Activated naive CD4-positive, alpha-beta T cell treated with anti-CD3 and anti-CD28 coated beads, Interleukin-2, amount 50 U/mL, for 24 hours (primary cell): ENCODE results near the gene LAMB4.

Source experiments
- H3K27ac Mint-ChIP-seq: one replicate; pipeline ENCODE4 v1.8.0; 2021; ENCODE audit warnings: mild to moderate bottlenecking, mixed read lengths
- H3K27me3 Mint-ChIP-seq: one replicate; pipeline ENCODE4 v1.8.0; 2021; ENCODE audit warnings: mixed read lengths
- H3K36me3 Mint-ChIP-seq: one replicate; pipeline ENCODE4 v1.8.0; 2021; ENCODE audit warnings: mixed read lengths
- H3K4me1 Mint-ChIP-seq: one replicate; pipeline ENCODE4 v1.8.0; 2021; ENCODE audit warnings: mixed read lengths
- H3K4me3 Mint-ChIP-seq: one replicate; pipeline ENCODE4 v1.8.0; 2021; ENCODE audit warnings: mild to moderate bottlenecking, mixed read lengths
- H3K9me3 Mint-ChIP-seq: one replicate; pipeline ENCODE4 v1.8.0; 2021; ENCODE audit warnings: mixed read lengths

The LAMB4 gene

GRCh38 chr7:108129018-108129965 lies 869 bp downstream of the LAMB4 start:
- Mint-ChIP-seq H3K4me3 (no peak overlapping the region), H3K9me3 (no peaks in the 10 kb centered on the region), H3K27ac (no peak overlapping the region), H3K4me1 (no peaks in the 10 kb centered on the region), H3K27me3 (no peaks in the 10 kb centered on the region), H3K36me3 (no peaks in the 10 kb centered on the region)

GRCh38 chr7:108128514-108128913 lies 1.6 kb downstream of the LAMB4 start:
- H3K4me1 Mint-ChIP-seq, result no peaks in the 10 kb centered on the region
- H3K9me3 Mint-ChIP-seq, result no peaks in the 10 kb centered on the region

GRCh38 chr7:108127461-108127860 lies 2.7 kb downstream of the LAMB4 start:
- H3K27me3 Mint-ChIP-seq, result no peaks in the 10 kb centered on the region
- no peaks in the 10 kb centered on the region for H3K36me3 Mint-ChIP-seq
- no peaks in the 10 kb centered on the region for H3K4me1 Mint-ChIP-seq
- no peak overlapping the region for H3K4me3 Mint-ChIP-seq
- no peaks in the 10 kb centered on the region for H3K9me3 Mint-ChIP-seq
- H3K27ac Mint-ChIP-seq, result no peak overlapping the region

More at GRCh38 chr7:108128514-108128913, 1.6 kb downstream of the LAMB4 start:
- Mint-ChIP-seq H3K36me3 (no peaks in the 10 kb centered on the region), H3K27me3 (no peaks in the 10 kb centered on the region), H3K4me3 (no peak overlapping the region), H3K27ac (no peak overlapping the region)

DNA sequence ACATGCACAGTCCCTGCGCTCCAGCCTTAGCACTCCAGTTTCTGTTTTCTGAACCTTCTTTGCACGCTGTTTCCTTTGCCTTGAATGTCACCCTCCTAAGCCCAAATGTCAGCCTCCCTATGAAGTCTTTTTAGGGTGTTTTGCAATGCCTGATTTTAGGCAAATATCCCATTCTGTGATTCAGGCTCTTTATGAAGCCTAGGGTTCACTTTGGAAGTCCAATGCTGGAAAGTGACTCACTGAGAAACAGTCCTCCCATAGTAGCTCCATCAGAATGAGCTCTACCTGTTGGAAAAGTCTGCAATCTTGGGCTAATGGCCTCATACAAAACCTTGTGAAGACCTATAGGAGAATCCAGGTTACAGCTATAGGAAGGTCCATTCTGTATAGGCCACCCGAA lies 5.3 kb downstream of the LAMB4 start:
- no peaks in the 10 kb centered on the region for H3K9me3 Mint-ChIP-seq
- no peaks in the 10 kb centered on the region for H3K27me3 Mint-ChIP-seq
- H3K27ac Mint-ChIP-seq, result no peak overlapping the region
- no peaks in the 10 kb centered on the region for H3K4me1 Mint-ChIP-seq
- no peaks in the 10 kb centered on the region for H3K36me3 Mint-ChIP-seq
- no peak overlapping the region for H3K4me3 Mint-ChIP-seq

GRCh38 chr7:108122181-108122580 lies 8.0 kb downstream of the LAMB4 start:
- Mint-ChIP-seq H3K4me1 (no peaks in the 10 kb centered on the region), H3K27ac (no peak overlapping the region), H3K9me3 (no peaks in the 10 kb centered on the region), H3K4me3 (no peak overlapping the region), H3K36me3 (no peaks in the 10 kb centered on the region), H3K27me3 (no peaks in the 10 kb centered on the region)

DNA sequence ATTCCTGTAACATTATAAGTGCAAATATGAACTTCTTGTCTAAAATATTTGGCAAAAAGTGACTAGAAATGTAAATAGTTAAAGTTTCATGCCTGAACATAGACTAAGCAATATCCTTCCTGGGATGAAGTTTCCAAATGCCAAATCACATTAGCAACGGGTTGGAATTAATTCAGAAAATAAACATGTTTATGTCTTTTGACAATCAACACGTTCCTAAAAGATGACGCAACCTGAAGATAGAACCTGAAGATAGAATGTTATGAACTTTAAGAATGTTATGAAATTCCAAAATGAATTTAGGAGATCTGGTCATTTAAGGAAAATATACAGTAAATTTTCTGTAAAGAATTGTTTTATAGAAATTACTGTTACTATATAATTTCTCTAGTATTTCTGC lies 9.2 kb downstream of the LAMB4 start:
- H3K9me3 Mint-ChIP-seq, result no peaks in the 10 kb centered on the region
- no peak overlapping the region for H3K4me3 Mint-ChIP-seq
- no peaks in the 10 kb centered on the region for H3K27me3 Mint-ChIP-seq
- H3K36me3 Mint-ChIP-seq, result no peaks in the 10 kb centered on the region
- no peaks in the 10 kb centered on the region for H3K4me1 Mint-ChIP-seq
- H3K27ac Mint-ChIP-seq, result no peak overlapping the region

DNA sequence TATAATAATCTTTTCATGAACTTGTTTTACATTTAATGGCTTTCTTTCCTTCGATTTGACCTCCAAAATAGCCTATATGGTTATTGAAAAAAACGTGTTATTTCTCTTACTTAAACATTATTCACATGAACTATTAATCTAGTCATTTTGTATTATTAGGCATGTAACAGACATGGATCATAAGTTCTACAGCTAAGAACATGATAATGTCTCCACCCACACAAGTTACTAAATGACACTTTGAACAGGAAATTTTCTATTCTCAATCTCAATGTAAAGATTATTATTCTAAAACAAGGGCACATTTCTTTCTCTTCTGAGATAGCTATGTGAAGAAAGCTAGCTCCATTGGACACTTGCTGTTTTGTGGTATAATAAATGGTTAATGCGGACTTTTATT lies 10.0 kb downstream of the LAMB4 start:
- H3K4me3 Mint-ChIP-seq, result no peak overlapping the region
- H3K27me3 Mint-ChIP-seq, result no peaks in the 10 kb centered on the region
- no peak overlapping the region for H3K27ac Mint-ChIP-seq
- no peaks in the 10 kb centered on the region for H3K36me3 Mint-ChIP-seq
- no peaks in the 10 kb centered on the region for H3K9me3 Mint-ChIP-seq
- H3K4me1 Mint-ChIP-seq, result no peaks in the 10 kb centered on the region

- Mint-ChIP-seq H3K27me3 (no peaks in the 10 kb centered on the region), H3K27ac (no peak overlapping the region), H3K9me3 (no peaks in the 10 kb centered on the region), H3K4me1 (no peaks in the 10 kb centered on the region), H3K36me3 (no peaks in the 10 kb centered on the region), H3K4me3 (no peak overlapping the region)
Measured at GRCh38 chr7:108118959-108119358, 11.2 kb downstream of the LAMB4 start.

DNA sequence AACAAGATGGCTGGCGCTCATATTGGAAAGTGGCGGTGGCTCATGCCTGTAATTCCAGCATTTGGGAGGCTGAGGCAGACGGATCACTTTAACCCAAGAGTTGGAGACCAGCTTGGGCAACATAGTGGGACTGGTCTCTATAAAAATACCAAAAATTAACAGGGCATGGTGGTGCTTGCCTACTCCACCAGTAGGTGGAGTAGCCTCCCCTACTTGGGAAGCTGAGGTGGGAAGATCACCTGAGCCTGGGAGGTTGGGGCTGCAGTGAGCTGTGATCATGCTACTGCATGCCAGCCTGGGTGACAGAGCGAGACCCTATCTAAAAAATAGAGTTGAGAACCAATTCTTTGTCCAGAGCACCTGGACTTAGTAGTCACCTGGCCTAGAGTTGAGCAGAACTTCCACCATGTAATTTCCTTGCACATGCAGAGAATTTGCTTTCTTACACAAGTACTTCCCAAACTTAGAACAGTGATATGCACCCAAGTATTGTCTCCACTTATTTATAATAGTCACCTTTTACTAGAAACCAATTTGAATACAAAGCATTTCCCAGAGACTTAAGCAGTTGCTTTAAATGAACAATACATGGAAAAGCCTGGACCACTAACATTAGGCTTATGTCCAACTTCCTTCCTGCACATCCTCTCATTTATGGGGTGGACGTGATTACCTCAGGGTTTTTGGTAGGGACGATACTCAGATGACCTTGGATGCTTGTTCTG lies 15.9 kb downstream of the LAMB4 start:
- Mint-ChIP-seq H3K36me3 (no peaks in the 10 kb centered on the region), H3K4me1 (no peaks in the 10 kb centered on the region), H3K27me3 (no peaks in the 10 kb centered on the region), H3K4me3 (no peak overlapping the region), H3K9me3 (no peaks in the 10 kb centered on the region), H3K27ac (no peak overlapping the region)

DNA sequence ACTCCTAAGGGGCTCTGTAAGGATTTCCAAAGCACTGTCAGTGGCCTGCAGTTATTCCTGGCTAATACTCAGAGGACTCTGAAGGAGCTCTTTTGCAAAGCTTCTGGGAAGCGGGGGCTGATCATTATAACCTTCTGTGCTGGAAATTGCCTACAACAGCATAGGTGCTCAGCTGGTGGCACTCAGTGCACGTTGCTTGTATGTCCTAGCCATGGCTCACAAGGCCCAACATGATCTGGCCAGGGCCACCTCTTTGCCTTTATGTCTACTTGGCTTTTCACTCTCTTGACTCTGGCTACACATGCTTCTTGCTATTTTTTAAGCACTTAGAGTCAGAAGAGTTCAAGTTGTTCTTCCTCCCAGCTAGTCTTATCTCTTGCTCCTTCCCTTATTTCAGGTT lies 17.5 kb downstream of the LAMB4 start:
- Mint-ChIP-seq H3K27me3 (no peaks in the 10 kb centered on the region), H3K4me1 (no peaks in the 10 kb centered on the region), H3K36me3 (no peaks in the 10 kb centered on the region), H3K27ac (no peak overlapping the region), H3K4me3 (no peak overlapping the region), H3K9me3 (no peaks in the 10 kb centered on the region)

DNA sequence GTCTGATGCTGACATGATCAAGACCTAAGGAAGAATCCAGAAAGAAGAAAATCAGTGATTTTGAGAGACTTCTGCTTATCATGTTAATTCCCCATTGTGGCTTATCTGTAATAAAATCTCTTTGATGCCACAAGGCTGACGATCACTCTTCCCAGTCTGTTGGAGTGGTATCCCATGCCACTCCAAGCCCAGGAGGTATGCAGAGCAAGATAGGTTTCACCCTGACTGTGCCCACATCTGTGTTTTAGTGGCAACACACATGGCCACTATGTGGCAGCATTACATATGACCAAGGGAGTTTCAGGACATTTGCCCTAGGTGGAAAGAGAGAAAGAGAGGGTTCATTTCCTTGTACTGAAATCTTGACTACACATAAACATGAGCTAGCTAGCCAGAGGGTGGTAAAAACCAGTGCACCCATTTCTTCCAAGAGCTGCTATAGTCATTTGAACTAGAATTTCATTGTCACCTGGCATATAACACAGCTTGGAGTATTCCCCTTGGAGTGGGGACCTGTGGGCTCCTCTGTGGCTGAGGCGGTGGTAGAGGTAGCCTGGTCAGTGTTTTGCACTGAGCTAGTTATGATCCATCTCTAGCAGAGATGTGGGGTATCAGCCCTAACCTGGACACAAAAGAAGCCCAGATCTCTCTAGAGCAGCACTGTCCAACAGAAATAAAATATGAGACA lies 20.8 kb downstream of the LAMB4 start:
- no peaks in the 10 kb centered on the region for H3K9me3 Mint-ChIP-seq
- H3K36me3 Mint-ChIP-seq, result no peaks in the 10 kb centered on the region
- no peak overlapping the region for H3K27ac Mint-ChIP-seq
- H3K4me1 Mint-ChIP-seq, result no peaks in the 10 kb centered on the region
- no peak overlapping the region for H3K4me3 Mint-ChIP-seq
- H3K27me3 Mint-ChIP-seq, result no peaks in the 10 kb centered on the region

DNA sequence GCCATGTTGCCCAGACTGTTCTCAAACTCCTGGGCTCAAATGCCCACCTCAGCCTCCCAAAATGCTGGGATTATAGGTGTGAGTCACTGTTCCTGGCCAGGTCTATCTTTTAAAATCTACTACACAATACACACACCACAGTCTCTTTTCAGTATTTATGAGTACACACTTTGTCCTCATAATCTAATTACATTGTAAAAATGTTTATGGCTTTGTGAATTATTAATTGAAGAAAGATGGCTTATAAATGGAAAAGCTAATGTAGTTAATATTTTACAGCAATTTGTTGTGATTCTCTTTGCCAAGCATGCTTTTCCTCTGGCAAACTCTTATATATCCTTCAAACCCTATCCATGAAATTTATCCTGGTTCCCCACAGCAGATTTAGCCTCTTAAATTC lies 22.0 kb downstream of the LAMB4 start:
- Mint-ChIP-seq H3K4me3 (no peak overlapping the region), H3K9me3 (no peaks in the 10 kb centered on the region), H3K27ac (no peak overlapping the region), H3K36me3 (no peaks in the 10 kb centered on the region), H3K4me1 (no peaks in the 10 kb centered on the region), H3K27me3 (no peaks in the 10 kb centered on the region)

DNA sequence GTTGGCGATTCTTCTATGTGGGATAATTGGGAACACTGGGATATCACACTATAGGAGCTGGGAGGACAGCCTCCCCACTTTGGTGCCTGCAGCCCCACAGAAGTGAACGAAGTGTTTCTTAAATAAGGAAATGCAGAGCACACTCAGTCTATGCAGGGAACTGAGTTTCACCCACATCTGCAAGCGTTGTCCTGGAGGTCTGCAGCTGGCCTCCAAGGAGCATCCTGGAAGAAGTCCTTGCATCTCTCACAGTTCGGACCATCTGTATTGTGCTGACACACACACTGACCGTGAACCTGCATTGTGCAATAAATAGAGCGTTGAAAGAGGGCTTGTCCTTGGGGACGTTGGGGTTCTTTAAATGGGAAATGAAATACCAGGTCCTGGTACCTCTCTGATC lies 25.8 kb downstream of the LAMB4 start:
- Mint-ChIP-seq H3K4me1 (no peaks in the 10 kb centered on the region), H3K9me3 (no peaks in the 10 kb centered on the region), H3K27me3 (no peaks in the 10 kb centered on the region), H3K27ac (no peak overlapping the region), H3K36me3 (no peaks in the 10 kb centered on the region), H3K4me3 (no peak overlapping the region)

- Mint-ChIP-seq H3K9me3 (no peaks in the 10 kb centered on the region), H3K27ac (no peak overlapping the region), H3K27me3 (peaks cover 3% of the 10 kb centered on the region), H3K36me3 (no peaks in the 10 kb centered on the region), H3K4me3 (no peak overlapping the region), H3K4me1 (no peaks in the 10 kb centered on the region)
Measured at GRCh38 chr7:108103558-108104298, 26.4 kb downstream of the LAMB4 start.

DNA sequence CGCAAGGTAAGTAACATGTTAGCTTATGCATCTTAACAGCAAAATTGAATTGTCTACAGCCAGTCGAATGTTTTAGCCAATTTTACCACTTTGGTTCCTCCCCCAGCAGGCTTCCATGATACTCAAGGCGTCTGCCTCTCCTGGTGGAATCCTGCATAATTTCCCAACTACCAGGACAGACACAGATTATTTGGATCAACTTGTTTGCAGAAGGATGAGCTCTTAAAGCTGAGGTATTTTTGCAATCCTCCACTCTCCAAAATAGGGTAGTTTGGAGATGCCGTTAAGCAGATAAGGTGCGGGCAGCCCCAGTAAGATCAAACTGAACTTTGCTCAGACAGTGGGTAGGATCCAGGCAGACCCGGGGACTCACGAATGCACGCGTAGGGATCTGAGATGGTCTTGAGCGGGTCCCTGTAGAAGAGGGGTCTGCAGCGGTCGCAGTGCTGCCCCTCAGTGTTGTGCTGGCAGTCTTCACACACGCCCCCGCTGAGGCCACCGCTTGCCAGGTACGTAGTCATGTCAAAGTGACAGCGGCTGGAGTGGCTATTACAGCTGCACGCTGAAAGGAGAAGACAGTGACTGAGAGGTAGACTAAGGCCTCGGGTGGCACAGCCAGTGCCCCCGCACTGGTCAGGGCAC lies 27.4 kb downstream of the LAMB4 start:
- Mint-ChIP-seq H3K36me3 (no peaks in the 10 kb centered on the region), H3K9me3 (no peaks in the 10 kb centered on the region), H3K4me3 (no peak overlapping the region), H3K4me1 (no peaks in the 10 kb centered on the region), H3K27me3 (peaks cover 3% of the 10 kb centered on the region), H3K27ac (no peak overlapping the region)
